HG03139 (cell line): ENCODE results near the gene MTG2.

Experiments
- ATAC-seq: cut with Tn5 transposase; IDR thresholded peaks from one replicate; pipeline ENCODE4 v1.9.1; 2021; ENCODE audit not compliant: unreplicated experiment

Gene MTG2

DNA sequence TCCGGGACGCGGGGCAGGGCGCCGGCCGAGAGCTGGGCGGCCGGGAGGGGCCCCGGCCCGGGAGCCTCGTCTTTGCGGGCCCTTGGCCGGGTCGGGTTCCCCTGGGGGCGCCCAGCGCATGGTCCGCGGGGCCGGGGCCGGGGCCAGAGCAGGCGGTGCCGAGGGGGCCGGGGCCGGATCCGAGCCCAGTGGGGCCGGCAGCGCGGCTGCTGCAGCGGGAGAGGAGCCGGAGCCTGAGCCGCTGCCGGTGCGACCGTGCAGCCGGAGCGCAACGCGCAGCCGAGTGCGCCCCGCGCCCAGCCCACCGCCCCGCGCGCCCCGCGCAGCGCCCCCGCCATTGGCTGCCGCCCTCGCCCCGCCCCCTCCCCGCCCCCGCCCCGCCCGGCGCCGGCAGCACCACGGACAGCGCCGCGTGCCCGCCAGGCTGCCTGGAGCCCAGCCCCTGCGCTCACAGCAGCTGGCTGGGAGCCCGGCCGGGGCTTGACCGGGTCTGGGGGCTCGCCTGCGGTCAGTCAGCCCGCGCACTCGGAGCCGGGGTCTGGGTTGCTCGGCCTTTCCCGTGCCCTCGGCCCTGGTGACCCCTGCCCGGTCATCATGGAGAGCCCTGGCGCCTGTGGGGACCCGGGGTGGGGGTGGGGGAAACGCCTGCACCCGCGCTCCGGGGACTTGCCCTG, 37.3 kb downstream of the MTG2 start, which contains the start of gene HRH3:
TSS of gene HRH3 (minus strand) at position 287 of the 674 bp plus-strand sequence. CDS start 308 bp downstream, outside the sequence.
- no peak for ATAC-seq

DNA sequence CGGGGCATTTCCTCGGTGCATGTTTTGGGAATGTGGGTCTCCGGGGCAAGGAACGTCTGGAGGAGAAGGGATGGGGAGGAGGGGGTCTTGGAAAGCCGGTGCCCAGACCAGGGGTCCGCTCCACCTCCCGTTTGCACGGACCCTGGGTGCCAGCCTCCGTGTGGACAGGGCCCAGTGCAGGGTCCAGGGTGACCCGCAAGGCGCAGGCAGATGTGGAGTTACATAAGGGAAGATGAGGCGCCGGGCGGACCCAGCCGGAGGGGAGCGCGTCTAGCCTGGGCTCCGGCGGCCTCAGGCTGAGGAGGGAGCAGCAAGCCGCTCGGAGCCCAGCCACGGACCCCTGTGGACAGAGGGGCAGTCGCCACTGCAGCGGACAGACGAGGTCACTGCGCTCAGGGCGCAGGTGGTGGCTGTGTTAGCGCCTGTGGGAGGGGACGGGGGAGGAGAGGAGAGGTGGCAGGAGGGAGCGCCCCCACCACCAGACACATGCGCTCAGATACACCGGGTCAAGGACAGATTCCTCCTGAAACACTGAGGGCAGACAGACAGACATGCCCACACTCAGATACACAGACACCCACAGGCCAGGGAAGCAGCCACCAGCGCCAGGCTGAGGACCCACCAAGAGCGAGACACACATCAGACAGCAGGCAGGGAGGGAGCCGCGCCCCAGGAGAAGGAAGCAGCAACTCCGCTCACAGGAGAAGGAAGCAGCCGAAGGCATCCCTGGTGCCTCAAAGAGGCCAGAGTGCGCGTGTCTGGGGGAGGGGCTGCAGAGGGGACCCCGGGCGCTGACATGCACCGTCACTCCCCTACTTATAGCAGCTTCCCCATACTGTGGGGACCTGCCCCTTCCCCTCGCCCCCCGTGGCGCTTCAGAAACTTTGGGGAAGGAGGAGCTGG, 38.1 kb downstream of the MTG2 start:
- ATAC-seq = no peak

GRCh38 chr20:62222266-62222850, 39.5 kb downstream of the MTG2 start:
- no peak for ATAC-seq

DNA sequence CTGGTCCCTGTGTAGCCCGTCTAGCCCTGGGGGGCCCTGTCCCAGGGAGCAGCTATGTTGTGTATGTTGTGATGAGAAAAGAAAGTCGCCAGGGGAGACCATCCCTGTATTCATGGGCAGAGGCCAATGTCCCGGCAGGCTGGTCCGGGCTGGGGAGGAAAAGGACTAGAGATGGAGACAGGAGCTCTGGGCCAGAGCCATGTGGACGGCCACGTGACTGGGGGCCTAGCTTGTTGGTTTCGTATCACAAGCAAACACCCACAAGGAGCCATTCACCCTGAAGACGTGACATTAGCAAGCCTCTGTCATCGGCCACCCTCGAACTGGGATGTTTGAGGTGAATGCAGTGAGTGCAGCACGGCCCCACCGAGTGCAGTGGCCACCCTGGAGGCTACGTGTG, 40.1 kb downstream of the MTG2 start:
- no peak for ATAC-seq

DNA sequence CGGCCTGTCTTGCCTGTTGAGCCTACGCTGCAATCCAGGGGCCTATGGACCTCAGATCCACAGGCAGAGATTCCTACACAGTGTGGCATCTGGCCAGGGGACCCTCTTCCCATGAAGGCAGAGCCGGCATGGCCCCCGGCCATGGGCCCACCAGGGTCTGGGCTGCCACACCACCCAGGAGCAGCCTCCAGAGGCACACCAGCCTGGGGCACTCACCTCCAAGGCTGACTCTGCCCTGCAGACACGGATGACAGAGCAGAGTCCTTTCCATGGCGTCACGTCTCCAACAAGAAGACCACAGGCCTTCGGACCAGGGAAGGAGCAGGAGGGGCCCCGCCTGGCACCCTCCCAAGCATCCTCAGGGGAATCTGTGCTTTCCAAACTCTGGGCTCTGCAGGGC, 40.7 kb downstream of the MTG2 start:
- no peak for ATAC-seq

DNA sequence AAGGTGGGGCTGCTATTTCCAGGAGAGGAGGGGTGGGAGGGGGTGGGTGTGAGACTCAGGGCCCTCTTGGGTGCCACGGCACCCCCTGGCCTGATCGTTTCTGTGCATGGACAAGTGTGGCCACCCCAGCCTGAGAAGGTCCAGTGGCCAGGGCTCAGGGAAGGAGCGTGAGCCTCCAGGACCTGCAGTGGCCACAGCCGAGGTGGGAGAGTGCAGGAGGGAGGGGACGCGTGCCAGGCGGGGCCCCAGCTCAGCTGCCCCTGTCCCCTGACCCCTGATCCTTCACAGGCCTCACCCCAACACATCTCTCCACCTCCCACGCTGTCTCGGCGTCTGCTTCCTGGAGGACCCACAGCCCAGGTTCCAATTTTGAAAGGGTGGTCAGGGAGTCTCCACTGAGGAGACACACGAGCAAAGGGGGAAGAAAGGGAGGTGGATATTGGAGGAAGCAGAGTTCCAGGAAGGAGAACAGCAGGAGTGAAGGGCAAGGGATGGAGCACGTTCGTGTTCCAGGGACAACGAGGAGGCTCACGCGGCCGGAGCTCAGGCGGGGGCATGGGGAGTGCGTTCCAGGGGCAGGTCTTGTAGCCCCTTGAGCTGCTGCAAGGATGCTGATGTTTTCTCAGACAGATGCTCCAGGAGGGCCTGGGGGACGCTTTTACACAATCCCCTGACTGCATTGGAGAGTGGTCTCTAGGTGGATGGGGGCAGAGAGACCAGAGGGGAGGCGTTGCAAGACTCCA, 41.5 kb downstream of the MTG2 start:
- ATAC-seq = no peak

GRCh38 chr20:62225026-62225425, 42.2 kb downstream of the MTG2 start:
- ATAC-seq = no peak

DNA sequence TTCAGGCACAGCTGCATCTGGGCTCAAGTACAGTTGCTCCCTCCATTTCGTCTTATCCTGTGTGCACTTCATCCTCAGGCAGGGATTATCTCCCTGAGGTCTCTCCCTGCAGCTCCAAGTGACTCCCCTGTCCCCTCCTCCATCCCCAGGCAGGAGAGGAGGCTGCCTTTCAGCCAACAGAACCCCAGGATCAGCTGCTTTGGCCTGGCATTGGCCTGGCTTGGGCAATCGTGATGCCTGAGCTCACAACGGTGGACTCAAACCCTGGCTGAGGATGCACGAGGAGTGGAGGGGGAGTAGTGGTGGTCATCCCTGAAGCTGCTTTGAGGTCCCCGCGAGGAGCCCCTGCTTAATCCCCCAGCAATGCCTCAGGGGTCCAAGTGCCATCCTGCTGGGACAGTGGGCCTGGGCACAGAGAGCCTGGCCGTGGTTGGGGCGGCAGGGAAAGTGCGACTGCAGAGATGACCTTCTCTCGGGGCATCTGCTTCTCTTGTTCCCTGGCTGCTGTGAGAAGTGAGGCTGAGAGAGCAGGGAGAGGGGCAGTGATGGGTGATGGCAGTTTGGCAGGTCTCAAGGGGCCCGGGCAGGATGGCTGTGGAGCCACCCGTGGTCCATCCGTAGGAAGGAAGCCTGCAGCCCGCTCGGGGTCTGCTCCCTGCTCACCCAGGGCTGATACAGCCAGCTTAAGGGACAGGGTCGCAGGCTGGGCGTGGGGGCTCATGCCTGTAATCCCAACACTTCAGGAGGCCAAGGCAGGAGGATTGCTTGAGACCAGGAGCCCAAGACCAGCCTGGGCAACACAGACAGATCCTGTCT, 43.2 kb downstream of the MTG2 start:
- no peak for ATAC-seq

DNA sequence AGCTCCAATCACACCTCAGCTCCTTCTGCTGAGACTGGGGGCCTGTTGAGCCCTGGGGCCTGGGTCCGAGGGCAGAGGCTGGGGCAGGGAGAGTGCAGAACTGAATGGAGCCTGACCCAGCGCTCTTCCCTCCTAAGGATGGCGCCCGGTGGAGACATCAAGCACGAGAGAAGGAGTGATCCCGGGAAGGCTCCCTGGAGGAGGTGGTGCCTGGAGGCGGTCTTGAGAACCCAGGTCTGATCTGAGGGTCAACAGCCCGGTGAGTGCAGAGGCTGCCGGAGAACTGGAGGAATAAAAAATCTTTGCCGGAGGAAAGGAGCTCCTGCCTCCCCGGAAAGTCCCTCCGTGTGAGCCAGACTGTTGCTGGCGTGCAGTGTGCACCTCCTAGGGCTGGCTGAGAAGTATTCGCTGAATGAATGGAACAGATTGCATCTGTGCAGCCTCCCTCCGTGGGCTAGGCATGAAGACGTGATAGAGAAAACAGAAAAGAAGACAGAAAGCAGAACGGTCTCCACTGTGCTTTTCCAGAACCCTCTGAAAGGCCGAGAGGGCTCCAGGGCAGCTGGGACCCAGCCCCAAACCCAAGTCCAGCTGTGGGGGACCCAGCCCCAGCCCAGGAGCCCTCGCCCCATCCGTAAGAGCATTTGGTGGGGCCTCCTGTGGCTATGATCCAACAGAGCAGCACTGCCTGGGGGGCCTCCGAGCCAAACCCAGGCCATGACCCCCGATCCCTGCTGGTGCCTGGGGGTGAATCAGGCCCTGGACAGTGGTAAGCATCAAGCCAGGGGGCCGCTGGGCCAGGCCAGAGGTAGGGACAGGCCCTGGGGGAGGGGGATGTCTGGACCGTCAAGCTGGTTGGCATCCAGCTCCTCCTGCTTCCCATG, 44.1 kb downstream of the MTG2 start:
- ATAC-seq = no peak

GRCh38 chr20:62227591-62227976, 44.8 kb downstream of the MTG2 start:
- ATAC-seq = no peak

DNA sequence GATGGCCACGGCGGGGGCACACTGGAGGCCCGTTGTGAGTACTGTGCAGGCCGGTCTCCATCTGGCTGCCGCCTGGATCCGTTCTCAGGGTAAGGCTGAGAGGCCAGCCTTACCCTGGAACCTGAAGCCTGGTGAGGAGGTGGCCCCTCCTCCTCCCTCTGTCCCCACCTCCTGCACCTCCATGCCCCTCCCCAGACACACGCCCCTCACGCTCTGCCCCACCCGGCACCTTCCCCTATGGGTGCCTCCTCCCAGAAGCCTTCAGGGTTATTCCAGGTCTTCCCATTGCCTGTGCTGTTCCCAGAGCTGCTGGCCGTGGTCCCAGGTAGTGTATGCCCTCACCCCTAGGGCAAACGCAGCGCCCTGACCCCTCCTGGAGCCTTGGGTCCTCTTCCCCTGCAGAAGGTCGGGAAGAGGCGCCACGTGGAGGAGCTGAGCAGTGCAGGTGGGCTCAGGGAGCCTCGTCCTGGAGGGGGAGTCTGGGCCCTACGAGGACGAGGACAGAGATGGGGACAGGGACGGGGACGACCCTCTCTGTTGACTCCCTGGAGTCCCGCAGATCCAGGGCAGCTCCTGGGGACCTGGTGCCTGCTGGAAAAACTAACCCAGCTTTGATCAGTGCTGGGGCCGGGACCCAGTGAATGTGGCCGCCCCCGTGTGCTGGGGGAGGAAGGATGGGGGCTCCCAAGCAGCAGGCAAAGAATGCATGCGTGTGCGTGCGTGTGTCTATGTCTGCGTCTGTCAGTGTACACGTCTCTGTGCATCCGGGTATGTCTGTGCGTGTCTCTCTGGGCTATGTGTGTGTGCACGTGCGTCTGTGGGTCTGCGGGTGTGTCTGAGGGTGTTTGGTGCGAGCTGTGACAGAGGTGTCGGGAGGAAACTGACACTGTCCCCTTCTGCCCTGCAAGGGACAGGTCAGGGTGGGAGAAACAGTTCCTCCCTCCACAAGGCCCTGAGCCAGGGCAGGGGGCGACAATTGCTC, 45.4 kb downstream of the MTG2 start:
- ATAC-seq = no peak

DNA sequence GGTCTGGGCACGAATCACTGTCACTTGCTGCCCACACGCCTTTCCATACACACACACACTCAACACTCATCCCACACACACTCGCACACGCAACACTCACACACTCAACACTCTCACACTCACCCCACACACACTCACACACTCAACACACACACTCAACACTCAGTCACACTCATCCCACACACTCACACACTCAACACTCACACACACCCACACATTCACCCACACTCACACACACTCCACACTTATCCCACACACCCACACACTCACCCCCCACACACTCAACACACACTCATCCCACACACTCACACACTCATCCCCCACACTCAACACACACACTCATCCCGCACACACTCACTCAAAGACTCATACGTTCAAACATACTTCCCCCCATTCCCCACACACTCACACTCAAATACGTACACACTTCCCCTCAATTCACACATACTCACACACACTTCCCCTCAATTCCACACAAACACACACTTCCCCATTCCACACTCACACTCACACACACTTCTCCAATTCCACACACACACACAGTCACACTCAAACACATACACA, 46.2 kb downstream of the MTG2 start:
- ATAC-seq = no peak

- ATAC-seq = no peak
Measured at GRCh38 chr20:62229667-62230066, 46.8 kb downstream of the MTG2 start.

- ATAC-seq = no peak
Measured at GRCh38 chr20:62230276-62230675, 47.4 kb downstream of the MTG2 start.

DNA sequence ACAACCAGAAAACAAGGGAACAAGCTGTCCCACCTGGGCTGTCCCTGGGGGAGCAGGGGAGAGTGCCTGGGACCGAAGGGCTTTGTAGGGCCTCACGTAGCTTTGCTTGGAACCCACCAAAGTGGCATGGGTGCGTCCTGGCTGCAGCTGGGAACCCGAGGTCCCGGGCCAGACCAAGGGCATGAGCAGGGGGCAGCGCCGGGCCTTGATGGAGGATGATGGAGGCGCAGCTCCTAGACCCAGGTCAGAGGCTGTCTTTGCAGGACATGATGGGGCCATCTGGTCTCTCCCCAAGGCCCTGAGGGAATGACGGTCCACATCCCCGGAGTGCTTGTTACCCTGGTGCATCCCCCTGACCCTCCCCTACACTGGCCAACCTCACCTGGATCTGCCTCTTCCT, 47.9 kb downstream of the MTG2 start:
- no peak for ATAC-seq

- no peak for ATAC-seq
Measured at GRCh38 chr20:62231292-62231691, 48.5 kb downstream of the MTG2 start.

DNA sequence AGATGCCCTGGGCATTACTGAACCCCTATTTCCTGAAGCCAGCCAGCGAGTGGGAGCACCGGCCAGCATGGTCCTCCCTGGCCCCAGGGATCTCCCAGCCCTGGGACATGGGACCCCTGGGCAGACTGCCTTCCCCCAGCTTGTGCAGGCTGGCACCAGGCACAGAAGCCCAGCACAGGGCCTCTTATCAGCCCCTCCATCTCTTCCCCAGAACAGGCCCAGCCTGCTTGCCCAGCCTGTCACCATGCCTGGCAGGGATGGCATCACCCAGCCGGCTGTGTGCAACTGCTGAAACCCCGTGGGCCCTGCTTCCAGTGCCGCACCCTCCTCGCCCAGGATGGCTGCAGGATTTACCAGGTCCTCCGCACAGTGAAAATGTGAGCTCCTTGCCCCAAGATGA, 49.4 kb downstream of the MTG2 start:
- ATAC-seq = no peak
